IPS-18a (cell line): ENCODE results near the gene RSPH10B2.
"Not testable (repeated sequence)": the region's sequence is repeated elsewhere in the genome, so short reads cannot be mapped to it uniquely, and the experiment has no call there.

ENCODE experiments used
- H3K27ac ChIP-seq: one replicate; pipeline ENCODE4 v1.5.1; 2013; ENCODE audit warnings: low read length
- H3K27me3 ChIP-seq: one replicate; pipeline ENCODE4 v1.6.1; 2013; ENCODE audit warnings: mild to moderate bottlenecking, low read length; ENCODE audit not compliant: control insufficient read depth, insufficient read depth
- H3K36me3 ChIP-seq: one replicate; pipeline ENCODE4 v1.6.1; 2013; ENCODE audit warnings: low read depth, low read length; ENCODE audit not compliant: control insufficient read depth
- H3K4me1 ChIP-seq: one replicate; pipeline ENCODE4 v1.6.1; 2013; ENCODE audit warnings: low read depth, low read length; ENCODE audit not compliant: control insufficient read depth
- H3K4me3 ChIP-seq: one replicate; pipeline ENCODE4 v1.5.1; 2013; ENCODE audit warnings: low read length
- H3K9ac ChIP-seq: one replicate; pipeline ENCODE4 v1.6.1; 2013; ENCODE audit warnings: mild to moderate bottlenecking, low read length, moderate library complexity
- H3K9me3 ChIP-seq: one replicate; pipeline ENCODE4 v1.6.1; 2013; ENCODE audit warnings: low read depth, low read length; ENCODE audit not compliant: control insufficient read depth

RSPH10B2 gene

DNA sequence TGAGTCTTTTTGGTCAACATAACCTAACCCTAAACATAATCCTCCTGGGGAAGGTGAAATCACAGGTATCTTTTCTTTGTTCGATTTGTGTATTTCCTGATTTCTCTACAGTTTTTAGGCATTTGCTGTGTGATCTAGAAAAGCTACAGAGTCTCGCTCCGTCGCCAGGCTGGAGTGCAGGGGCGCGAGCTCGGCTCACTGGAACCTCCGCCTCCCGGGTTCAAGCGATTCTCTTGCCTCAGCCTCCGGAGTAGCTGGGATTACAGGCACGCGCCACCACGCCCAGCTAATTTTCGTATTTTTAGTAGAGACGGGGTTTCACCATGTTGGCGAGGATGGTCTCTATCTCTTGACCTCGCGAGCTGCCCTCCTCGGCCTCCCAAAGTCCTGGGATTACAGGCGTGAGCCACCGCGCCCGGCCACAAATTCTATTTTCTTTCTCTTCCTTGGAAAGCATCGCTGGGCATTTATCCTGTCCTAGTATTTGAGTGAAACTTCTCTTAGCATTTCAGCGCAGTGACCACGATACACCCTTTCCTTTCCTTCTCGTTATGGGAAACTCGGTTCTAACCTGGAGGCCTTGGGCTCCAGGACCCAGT, 24.9 kb upstream of the RSPH10B2 start:
- H3K9ac ChIP-seq: peak overlapping the region; percentile 78
- H3K27ac ChIP-seq: not testable (repeated sequence)
- H3K4me3 ChIP-seq: peak overlapping the region; percentile 91

DNA sequence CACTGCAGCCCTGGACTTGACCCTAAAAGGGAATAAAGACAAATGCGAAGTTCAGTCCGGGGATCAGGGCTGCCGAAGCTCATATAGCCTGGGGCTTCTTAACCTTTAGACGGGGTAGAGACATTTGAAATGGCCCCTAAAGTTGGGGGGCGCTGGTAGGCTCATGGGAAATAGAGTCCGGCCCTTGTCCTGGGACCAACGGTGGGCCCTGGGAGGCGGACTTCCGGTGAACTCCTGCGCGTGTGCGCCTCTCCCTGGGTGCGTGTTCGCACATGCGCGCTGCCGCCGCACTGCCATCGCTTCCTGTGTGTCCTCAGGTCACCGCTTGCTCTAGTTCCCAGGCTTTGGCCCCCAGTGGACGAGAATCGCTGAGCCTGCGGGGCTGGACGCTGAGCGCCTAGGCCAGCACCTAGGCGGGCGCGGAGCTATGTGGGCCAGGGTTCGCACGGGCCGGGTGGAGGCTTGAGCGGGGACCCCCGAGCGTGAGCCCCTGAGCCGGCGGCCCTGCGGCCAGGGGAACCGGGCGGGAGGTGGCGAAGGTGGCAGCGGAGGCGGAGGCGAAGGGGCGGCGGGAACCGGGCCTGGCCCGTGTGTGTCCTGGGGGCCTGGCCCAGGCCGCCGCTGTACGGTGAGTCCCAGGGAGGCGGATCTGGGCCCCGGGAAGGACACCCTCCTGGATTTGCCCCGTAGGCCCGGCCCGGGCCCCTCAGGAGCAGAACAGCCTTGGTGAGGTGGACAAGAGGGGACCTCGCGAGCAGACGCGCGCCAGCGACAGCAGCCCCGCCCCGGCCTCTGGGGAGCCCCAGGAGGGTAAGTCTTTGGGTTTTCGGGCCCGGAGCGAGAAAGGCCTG, 24.2 kb upstream of the RSPH10B2 start:
- no peaks in the 10 kb centered on the region for H3K27me3 ChIP-seq
- peak overlapping the region; percentile 91 for H3K4me3 ChIP-seq
- H3K9ac ChIP-seq: peak overlapping the region; percentile 78
- H3K4me1 ChIP-seq: no peaks in the 10 kb centered on the region
- peaks cover 11% of the 10 kb centered on the region for H3K36me3 ChIP-seq
- no peak overlapping the region for H3K27ac ChIP-seq
- H3K9me3 ChIP-seq: no peaks in the 10 kb centered on the region

More for the DNA sequence above, 24.9 kb upstream of the RSPH10B2 start:
- H3K27me3 ChIP-seq, H3K9me3 ChIP-seq, H3K4me1 ChIP-seq: not testable (repeated sequence)
- peaks cover 11% of the 10 kb centered on the region for H3K36me3 ChIP-seq

DNA sequence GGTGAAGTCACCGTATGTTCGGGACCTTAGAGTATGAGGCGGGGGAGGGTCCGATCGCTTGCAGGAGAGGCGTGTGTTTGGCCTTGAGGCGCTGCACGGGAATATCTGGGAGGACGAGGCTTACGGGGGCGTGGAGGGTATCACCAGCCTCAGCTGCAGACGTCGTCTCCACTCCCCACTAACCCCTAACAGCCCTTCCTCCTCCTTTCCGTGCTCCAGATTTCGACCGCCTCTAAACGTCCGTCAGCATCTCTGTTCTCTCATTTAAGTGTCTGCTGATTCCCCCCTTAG, 23.6 kb upstream of the RSPH10B2 start:
- H3K36me3 ChIP-seq: peaks cover 15% of the 10 kb centered on the region
- peak overlapping the region; percentile 91 for H3K4me3 ChIP-seq
- H3K9me3 ChIP-seq: no peaks in the 10 kb centered on the region
- H3K4me1 ChIP-seq: no peaks in the 10 kb centered on the region
- no peaks in the 10 kb centered on the region for H3K27me3 ChIP-seq
- H3K27ac ChIP-seq: no peak overlapping the region
- H3K9ac ChIP-seq: peak overlapping the region; percentile 78

DNA sequence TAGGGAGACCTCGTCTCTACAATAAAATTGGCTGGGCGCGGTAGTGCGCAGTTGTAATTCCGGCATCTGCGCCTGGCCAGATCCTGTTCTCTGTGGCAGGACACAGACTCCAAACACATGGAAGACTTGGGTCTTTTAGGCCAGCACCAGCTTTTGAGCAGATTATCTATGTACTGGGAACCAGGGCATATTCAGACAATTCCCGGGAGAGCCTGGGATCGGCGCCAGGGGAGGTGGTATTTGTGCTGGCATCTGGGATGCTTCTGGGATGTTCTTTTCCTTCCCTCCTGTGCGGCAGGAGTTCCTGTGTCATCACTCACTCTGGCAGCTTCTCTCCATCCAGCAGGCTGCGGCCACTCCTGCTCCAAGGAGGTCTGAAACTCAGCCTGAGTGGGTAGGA, 15.5 kb upstream of the RSPH10B2 start:
- not testable (repeated sequence) for H3K9me3 ChIP-seq, H3K4me3 ChIP-seq, H3K9ac ChIP-seq, H3K4me1 ChIP-seq, H3K27ac ChIP-seq, H3K27me3 ChIP-seq
- peaks cover 27% of the 10 kb centered on the region for H3K36me3 ChIP-seq

DNA sequence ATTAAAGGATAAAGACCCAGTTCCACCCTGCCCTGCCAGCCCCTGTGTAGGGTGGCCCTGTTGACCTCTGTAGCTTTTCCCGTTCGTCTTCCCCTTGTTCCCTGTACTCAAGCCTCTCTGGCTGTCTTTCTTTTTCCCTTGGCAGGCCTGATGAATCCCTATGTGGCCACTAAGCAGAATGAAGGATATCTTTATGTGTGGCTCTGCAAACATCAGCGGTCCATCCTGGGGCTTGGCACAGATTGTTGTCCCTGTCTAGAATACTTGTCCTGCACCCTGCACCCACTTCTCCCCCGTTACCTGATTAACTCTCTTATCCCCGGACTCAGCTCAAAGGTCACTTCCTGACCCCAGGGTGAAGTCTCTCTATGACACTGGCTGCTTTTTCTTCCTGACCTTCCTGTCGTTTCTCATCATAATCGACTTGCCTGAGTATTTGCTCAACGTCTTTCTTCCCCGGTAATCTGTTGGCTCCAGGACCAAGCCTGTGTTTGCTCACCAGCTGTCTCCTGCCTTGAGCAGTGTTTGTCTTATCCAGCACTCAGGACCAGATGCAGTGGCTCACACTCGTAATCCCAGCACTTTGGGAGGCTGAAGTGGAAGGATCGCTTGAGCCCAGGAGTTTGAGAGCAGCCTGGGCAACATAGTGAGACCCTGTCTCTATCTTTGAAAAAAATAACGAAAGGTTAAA, 9.3 kb upstream of the RSPH10B2 start:
- not testable (repeated sequence) for H3K9ac ChIP-seq, H3K27me3 ChIP-seq, H3K4me1 ChIP-seq, H3K36me3 ChIP-seq, H3K4me3 ChIP-seq, H3K27ac ChIP-seq, H3K9me3 ChIP-seq

DNA sequence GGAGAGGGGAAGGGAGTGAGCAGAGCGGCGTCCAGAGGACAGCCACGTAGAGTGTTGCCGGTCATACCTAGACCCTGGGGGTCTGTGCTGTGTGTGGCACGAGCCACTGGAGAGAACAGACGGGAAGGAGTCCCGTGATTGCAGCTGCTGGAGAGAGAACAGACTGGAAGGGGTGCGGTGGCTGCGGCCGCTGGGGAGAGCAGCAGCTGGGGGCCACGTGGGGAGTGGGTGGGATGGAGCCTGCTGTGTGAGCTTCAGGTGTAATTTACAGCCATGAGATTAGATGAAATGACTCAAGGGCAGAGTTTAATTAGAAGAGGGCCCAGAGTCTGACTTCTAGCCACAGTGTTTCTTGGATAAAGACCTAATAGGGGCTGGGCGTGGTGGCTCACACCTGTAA, 4.6 kb upstream of the RSPH10B2 start:
- not testable (repeated sequence) for H3K36me3 ChIP-seq, H3K4me3 ChIP-seq, H3K9ac ChIP-seq, H3K4me1 ChIP-seq, H3K9me3 ChIP-seq, H3K27ac ChIP-seq, H3K27me3 ChIP-seq

DNA sequence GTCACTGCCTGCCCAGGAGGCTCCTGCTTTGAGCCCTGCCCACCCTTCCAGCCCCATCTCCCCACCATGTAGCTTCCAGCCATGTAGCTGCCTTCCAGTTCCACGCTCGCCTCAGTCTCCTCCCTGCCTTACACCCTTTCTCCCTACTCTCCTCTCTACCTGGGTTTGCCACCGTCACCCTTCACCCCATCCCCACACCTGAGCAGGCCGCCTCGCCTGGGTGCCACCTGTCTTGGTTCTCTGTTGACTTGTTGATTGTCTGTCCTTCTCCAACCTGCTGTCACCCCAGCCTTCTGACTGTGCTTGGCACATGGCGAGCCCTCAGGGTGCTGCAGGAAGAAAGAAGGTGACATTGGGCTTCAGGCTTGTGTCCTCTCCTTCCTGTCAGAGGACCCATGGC, 3.7 kb upstream of the RSPH10B2 start:
- not testable (repeated sequence) for H3K9me3 ChIP-seq, H3K4me1 ChIP-seq, H3K9ac ChIP-seq, H3K36me3 ChIP-seq, H3K27ac ChIP-seq, H3K4me3 ChIP-seq, H3K27me3 ChIP-seq

DNA sequence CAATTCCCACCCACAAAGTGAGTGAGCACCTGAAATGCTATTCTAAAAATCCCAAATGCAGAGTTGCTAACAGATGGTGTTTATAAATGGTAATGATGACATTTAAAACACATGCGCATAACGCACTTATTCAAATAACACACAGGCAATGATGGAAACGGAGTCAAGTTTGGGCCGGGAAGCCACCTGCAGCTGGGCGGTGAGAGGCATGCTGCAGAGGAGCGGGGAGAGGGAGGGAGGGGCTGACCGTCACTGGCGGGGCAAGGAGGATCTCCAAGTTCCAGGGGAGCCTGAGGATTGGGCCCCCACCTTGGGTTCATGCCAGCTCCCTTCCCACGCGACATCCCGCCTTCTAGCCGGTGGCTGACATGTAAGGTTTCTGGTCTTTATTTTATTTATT, 7.3 kb downstream of the RSPH10B2 start:
- H3K4me3 ChIP-seq, H3K9ac ChIP-seq, H3K27ac ChIP-seq, H3K27me3 ChIP-seq, H3K36me3 ChIP-seq, H3K4me1 ChIP-seq, H3K9me3 ChIP-seq: not testable (repeated sequence)

DNA sequence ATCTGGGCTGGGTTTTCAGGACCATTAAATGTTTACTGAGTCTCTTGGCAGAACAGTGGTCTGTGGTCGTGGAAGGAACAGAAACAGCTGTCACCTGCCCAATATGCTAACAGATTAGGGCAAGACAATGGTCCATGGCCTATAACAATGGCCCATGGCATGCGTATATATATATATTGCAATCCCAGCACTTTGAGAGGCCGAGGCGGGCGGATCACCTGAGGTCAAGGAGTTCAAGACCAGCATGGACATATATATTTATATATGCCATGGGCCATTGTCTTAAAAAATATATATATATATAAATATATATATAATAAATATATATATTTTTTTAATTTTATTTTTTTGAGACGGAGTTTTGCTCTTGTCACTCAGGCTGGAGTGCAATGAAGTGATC, 27.7 kb downstream of the RSPH10B2 start:
- not testable (repeated sequence) for H3K27me3 ChIP-seq, H3K9ac ChIP-seq, H3K4me3 ChIP-seq, H3K4me1 ChIP-seq, H3K9me3 ChIP-seq, H3K36me3 ChIP-seq, H3K27ac ChIP-seq

DNA sequence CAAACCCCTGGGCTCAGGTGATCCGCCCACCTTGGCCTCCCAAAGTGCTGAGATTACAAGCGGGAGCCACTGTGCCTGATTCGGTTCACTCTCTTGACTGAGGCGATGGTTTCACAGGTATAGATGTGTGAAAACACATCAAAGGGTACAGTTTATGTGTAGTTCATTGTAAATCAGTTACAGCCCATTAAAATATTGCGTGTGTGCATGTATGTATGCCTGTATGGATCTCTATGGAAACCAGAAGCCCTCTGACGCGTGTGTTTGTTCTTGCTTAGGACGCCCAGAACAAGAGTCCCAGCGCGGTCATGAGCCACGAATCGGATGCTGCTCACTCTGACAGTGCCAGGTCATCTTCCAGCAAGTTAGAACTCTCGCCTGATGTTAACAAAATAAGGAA, 35.5 kb downstream of the RSPH10B2 start:
- H3K4me3 ChIP-seq, H3K36me3 ChIP-seq, H3K27me3 ChIP-seq, H3K9me3 ChIP-seq, H3K4me1 ChIP-seq, H3K9ac ChIP-seq, H3K27ac ChIP-seq: not testable (repeated sequence)

DNA sequence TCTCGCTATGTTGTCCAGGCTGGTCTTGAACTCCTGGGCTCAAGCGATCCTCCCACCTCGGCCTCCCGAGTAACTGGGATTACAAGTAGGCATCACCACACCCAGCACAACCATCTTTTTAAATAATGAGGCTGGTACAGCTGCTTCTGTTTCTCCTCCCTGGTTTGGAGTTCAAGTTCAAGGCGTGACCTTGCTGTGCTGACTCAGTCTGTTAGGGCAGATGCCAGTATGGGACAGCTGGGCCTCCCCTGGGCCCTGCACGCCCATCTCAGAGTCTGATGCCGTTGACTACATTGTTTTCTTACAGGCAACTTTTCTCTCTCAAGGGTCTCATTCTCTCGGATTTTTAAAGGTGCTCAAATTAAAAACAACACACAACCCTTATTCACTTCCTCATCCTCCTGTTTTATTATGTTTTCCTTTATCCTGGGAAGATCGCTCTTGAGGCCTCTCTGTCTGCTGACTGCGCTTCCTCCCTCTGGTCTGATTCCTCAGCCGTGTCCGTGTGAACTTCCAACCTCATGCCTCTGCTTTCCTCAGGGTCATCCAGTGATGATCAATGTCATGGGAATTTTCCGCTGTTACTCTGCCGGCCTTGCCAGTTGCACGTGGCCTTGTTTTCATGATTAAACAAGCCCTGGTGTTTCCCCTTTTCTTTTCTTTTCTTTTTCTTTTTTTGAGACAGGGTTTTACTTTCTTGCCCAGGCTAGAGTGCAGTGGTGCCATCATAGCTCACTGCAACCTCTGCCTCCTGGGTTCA, 38.4 kb downstream of the RSPH10B2 start:
- not testable (repeated sequence) for H3K9ac ChIP-seq, H3K4me3 ChIP-seq, H3K27me3 ChIP-seq

More for the DNA sequence above, 38.4 kb downstream of the RSPH10B2 start:
- not testable (repeated sequence) for H3K9me3 ChIP-seq, H3K27ac ChIP-seq, H3K36me3 ChIP-seq, H3K4me1 ChIP-seq
